ENCODE data around the gene RHCG.

Gene RHCG

DNA sequence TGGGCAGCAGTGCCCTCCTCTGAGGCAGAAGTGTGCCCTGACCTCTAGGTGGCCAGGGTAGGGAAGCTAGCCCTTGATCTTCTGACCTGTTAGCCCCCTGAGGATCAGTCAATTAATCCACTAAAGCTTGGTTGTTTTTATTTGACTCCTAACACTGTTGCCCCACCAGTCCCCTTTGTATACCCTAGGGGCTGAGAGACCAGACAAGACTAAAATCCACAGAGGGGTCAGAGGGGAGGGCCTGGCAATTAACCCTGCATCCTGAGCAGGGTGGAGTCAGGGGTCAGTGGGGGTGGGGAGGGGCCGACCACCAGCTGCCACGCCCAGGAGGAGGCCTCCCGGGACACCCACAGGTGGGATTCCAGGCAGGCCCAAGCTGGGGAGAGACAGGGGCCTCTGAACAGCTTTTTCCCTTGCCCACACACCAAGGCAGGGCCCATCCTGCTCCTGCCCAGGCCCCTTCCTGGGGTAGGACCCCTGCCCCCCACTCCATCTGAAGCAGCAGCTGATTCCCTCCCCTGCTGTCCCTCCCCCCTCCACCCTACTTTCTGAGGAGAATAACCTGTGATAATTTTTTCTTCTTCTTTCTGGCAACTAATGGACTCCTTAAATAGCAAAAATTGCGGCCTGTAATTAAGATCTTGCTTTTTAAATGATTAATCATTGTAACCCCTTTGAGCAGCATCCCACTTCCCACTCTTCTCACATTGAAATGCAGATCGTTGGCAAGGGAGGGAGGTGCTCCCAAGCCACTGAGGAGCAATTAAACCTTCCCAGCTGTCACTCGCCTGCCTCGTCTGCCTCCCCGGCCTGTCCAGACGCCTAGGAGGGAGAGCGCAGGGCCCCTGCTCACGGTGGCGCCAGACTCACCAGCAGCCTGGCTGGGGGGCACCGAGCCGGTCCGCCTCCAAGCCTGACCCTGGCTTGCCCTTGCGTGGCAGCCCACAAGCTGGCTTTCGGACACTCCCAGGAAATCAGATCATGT, 51.9 kb downstream of the RHCG start:
- DNase-seq (ENCODE audit: low read depth, low spot score): no peak

DNA sequence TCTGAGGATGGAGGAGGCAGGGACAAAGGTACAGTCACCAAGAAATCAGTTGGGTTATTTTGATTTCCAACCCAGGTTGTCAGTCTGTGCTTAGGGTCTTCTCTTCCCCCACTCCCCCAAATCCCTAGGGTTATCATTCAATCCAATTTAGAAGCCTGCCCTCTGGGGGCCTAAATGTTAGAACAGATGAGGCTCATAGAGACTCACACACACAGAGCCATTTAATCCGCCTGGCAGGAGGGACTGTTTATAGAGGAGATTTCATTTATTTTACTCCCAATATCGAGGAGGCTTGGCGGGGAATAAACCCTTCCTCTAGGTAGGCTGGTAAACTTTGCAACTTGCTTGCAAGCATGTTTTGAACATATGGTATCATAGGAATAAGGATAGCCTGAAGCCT, 52.8 kb downstream of the RHCG start:
- DNase-seq (ENCODE audit: low read depth, low spot score): no peak

DNA sequence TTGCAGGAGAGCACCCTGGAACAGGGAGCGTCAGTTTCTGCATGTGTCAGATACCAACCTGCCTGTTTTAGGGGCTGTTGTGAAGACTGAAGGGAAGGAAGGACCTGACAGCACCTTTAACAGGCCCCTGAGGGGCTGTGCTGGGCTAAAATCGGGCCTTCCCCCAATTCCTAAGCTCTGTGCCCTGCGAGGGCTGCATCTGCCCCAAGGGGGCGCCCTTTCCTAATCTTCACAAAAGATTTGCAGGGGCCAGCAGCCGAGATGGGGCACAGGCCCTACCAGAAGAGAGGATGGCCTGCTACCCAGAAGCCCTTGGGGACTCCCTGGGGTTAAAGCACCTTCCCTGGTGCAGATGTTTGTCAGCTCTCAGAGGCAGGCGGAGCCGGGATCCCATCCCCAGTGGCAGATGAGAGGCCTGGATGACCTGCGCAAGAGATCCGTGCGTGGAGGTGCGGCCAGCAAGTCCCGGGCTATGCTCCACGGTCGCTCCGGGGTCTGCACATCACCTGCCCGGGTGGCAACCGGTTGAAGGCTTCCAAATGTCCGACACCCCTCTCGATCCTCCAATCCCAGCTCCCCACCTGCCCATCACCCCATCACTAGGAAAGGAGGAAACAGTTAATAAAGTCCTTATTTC, 53.6 kb downstream of the RHCG start:
- DNase-seq (ENCODE audit: low read depth, low spot score): no peak

DNA sequence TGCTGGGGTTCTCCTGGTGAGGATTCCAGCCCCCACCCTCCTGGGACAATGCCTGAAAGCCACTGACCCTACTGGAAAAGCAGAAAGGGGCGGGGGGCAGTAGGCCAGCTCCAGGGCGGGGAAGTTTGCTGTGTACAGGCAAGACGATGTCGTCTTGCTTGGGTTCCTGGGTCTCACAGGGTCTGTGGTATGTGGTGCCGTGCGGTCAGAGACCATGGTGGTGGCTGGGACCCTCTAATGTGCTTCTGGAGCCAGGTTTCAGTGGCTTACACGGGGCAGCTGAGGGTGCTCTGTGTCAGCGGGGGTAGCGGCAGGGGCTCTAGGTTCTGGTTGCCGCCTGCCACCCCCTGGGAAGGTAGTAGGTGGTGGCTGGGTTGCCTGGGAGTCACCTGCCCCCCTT, 54.2 kb downstream of the RHCG start:
- no peak for DNase-seq (ENCODE audit: low read depth, low spot score)

DNA sequence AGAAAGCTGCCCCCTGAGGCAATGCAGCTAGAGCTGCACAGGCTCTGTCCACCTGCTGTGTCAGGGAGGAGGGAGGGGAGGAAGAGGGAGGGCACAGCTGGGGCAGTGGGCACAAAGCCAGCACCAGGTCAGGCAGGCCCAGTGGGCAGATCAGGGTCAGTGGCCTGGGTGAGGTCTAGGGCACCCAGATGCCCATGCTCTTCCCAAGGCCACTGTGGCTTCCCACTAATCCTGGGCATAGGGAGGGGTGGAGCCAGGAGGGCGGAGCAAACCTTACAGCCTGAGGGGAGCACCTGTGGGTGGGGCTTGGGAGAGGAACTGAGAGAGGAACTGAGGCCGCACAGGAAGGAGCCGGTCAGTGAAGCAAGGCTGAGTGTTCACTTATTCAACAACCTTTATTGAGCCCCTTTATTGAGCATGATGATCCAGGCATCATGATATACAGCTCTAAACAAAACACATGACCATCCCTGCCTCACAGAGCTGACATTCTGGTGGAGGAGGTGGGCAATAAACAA, 55.0 kb downstream of the RHCG start:
- DNase-seq (ENCODE audit: low read depth, low spot score): no peak

DNA sequence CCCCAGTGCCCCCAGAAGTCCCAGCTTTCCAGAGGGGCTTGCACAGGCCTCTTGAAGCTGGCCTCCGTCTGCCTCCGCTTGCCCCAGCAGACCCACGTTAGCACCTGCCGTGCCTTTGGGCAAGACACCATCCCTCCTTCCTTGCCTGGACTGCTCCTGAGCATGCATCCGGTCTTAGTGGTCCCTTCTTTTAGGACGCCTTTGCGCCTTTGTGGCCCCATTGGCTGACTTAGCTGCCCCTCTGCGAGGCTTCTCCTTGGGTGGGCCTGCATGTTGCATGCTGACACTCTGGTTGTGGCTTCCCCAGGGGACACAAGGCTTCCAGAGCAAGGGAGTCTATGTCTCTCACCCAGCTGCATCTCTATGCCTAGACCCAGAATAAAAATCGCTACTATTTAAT, 56.6 kb downstream of the RHCG start:
- no peak for DNase-seq (ENCODE audit: low read depth, low spot score)

DNA sequence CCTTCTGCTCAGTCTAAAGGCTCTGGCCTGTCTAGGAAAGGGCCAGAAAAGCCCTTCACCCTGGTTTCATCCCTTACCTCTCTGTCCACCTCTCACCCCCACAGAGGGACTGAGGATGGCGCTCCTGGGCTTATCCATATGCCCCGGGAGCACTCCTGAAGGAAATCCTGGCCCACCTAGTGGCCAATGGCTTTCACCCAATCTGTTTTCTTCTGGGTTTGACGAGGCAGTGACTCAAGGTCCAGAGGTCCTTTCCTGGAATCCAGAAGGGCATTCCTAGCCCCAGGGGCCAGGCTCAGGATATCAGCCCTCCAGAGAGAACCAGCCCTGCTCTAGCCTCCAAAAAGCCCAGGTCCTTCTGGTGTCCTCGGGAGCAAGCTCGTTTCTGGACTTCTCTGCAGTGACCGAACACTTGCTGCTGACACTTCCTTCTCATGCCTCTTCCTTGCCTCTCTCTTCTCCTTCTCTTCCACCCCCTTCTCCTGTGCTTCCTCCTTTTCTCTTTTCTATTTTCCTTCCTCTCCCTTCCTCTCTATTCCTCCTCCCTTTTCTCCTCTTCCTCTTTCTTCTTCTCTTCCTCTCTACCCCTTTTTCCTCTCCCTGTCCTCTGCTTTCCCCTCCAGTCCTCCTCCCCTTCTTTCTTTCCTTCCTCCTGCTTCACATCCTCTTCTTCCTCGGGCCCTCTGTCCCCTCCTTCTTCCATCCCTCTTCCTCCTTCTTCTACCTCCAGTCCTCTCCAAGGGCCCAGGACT, 59.6 kb downstream of the RHCG start:
- no peak for DNase-seq (ENCODE audit: low read depth, low spot score)

DNA sequence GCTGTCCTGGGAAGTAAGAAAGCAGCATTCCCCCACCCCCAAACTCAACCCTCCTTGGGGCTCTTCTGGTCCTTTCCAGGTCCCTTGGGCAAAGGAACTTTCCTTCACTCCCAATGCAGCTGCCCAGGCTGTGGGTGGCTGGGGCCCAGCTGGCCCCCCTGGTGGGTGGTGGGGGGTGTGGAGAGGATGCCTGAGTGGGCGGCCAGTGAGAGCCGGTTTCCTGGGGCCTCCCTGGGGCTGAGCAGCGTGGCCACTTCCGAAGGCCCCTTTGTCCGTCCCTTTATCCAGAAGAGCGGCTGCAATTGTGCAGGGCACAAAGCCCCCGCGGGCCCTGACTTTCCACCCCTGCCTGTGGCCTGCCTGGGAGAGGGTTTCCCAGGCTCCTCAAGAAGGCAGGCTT, 61.0 kb downstream of the RHCG start:
- no peak for DNase-seq (ENCODE audit: low read depth, low spot score)

DNA sequence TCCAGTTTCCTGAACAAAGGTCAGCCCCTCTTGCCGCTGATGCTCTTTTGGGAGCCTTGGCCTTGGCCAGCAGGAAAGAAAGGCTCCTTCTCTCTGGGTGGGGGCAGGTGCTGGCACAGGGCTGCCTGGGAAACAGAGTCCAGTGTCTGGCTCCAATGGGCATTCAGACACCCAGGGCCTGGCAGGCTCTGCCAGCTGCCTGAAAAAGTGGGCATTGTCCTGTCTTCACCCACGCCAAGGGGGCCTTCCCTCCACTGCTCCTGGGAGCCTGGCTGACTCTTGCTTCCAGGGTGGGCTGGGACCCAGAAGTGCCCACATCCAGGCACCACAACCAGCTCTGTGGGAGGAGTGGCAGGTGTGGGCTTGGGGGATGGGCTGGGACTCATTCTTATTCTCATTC, 62.7 kb downstream of the RHCG start:
- DNase-seq (ENCODE audit: low read depth, low spot score): no peak

DNA sequence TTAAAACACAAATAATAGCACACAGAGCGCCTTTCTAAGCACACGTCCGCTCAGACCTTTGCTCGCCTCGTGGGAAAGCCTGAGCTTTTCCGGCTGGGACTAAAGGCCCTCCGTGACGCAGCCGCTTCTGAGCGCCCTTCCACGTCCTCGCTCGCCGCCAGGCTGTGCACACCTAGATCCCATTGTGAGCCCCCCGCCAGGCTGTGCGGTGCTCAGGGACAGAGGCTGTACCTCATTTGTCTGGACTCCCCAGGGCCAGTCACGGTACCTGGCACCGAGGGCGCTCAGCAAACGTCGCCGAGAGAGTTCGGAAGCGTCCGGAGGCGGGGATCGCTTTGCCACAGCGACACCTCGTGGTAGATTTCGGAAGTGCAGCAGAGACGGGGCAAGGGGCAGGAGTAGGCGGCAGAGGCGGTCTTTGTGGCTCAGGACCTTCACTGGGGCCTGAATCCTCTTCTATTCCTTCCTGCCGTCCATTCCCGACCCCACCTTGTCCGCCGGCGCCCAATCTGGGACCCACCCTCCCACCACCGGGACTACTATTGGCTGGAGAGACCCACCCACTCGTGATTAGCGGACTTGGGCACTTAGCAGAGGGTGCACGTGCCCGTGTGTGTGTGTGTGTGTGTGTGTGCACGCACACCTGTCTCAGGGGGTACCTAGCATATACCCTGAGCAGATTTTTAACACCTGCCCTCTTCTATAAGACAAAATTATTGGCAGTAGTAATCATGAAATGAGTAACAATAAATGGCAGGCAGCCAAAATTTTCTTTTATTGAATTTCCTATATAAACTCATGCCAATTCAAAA, 65.6 kb downstream of the RHCG start:
- no peak for DNase-seq (ENCODE audit: low read depth, low spot score)

DNA sequence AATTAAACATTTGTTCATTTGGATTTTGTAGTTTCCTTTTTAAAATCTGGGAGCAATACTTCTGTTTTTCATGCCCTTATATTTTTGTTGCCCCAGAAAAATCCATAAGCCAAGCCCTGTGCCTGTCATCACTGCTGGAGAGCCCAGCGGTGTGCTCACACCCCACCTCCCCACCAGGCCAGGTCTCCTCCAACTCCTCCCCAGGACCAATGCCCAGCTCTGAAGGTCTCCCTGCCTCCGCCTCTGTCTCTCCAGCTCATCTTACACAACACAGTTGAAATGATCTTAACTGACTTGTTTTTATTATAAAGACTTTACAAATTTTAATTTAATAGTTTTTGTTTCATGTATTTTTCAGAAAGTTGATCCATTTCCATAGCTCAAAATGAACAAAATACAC, 66.4 kb downstream of the RHCG start:
- no peak for DNase-seq (ENCODE audit: low read depth, low spot score)

DNA sequence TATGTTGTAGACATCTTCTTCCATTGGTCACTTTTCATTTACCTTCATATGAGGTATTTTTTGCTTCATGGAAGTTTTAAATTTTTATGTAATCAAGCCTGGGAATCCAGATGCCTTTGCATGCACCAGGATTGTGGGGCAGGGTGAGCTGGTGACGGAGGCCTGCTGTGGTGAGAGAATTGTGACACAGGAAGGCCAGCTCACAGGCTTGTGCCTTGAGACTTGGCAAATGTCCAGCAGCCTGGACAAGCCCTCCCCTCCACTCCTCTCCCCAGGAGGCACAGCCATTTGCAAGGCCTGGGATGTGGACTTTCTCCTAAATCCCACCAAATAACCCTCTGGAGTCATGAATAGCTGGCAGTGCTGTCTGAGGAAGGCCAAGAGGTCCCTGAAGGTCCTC, 67.4 kb downstream of the RHCG start:
- no peak for DNase-seq (ENCODE audit: low read depth, low spot score)

DNA sequence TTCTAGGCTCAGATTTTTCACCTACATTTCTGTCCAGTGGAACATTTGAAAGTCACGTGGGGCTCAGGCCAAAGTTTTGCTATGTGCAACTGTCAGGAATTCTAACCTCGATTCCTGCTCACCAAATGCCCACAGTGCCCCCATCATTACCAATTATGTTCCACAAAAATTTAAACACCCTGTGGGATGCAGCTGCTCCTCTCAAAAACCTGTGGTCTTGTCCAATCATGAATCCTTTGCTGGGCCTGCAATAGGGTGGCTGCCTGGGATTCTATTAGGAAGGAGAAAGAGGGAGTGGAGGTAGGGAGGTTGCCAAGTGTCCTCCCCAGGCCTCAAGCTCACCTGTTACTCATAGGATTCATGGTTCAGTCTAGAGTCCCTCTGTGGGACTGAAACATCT, 68.1 kb downstream of the RHCG start:
- DNase-seq (ENCODE audit: low read depth, low spot score): no peak

DNA sequence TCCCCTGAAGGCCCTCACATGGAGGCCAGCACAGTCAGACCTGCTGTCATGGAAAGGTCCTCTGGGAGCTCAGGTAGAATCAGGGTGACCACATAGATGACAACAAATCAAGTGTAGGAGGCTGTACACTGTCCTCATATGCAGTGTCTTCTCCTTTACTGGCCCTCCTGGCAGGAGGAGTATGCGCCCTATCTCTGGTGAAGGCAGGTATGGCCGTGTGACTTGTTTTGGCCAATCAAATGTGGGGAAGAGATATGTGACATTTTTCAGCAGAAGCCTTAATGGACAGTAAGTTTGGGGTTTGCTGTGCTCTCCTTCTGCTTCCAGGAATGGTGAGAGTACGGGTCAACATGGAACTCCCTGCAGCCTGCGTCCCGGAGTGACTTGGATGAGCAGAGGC, 69.9 kb downstream of the RHCG start:
- no peak for DNase-seq (ENCODE audit: low read depth, low spot score)

DNA sequence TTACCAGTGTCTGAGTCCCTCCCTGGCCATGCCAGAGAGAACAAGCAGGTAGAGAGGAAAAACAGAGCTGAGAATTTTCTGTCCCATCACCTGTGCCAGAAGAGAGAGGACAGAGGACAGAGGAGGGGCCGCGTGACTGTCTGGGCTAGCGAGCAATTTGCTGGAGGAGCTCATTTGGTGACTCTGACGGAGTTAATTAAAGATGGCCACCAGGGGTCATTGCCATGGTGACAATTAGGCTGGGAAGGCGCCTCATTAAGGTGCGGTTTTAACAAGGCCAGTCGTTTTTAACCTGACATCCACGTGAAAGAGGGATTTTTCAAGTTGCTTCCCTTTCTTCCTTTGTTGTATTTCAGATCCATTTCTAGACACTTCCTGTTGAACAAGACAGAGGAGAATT, 72.4 kb downstream of the RHCG start:
- no peak for DNase-seq (ENCODE audit: low read depth, low spot score)

All from brain pericyte (primary cell).